Measurements from ENCODE around the gene SLC12A5.
A peak's percentile ranks its signal among the peaks of the same experiment; 100 is the strongest.
"Not testable (repeated sequence)": the region's sequence is repeated elsewhere in the genome, so short reads cannot be mapped to it uniquely, and the experiment has no call there.

SLC12A5 gene

DNA sequence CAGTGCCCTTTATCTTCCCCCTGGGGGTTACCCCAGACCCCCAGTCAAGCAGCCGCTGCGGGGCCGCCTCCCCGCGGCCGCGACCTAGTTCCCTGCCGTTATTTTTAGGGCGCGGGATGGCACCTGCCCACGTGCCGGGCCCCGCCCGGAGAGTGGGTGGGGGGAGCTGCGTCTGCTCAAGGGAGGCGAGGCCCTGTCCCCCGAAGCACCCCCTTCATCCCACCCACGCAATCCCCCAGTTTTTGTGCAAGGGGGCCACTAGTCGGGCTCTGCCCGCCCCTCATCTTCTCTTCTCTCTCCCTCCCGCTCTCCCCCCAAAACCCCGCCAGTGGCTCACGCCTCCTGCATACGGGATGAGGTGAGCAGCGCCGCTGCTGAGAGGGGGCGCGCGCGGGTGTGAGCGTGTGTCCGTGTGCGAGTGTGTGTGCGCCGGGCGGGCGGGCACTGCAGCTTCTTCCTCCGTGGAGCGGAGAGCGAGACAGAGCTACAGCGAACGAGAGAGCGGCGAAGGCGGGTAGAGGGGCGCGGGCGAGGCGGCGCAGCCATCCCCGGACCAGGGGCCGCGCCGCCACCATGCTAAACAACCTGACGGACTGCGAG, at the start of gene SLC12A5:
TSS of gene SLC12A5 (plus strand) at position 444 of the 600 bp plus-strand sequence. CDS start at position 574, 130 bp downstream.
- no peak for DNase-seq

GRCh38 chr20:45981261-45981660, 47.8 kb upstream of the SLC12A5 start:
- no peak for DNase-seq

DNA sequence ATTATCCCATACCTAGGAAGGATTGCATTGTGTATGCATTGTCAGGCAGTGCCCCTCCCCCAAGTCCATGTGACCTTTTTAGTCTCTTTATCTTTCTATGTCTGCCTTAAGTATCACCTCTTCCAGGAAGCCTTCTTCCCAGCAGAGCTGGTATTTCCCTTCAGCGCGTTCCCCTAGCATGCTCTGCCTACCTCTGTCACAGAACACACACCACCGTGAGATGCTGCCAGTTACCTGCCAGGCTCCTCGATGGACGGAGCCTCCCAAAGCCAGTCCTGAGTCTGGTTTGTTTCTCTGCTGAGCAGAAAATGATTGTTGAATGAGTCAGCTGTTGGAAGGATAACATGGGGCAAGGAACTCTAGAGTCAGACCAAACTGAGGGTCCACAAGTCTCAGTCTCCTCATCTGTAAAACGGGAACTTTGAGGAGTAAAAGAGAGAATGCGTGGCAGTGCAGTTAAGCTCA, 45.7 kb upstream of the SLC12A5 start:
- DNase-seq = no peak

DNA sequence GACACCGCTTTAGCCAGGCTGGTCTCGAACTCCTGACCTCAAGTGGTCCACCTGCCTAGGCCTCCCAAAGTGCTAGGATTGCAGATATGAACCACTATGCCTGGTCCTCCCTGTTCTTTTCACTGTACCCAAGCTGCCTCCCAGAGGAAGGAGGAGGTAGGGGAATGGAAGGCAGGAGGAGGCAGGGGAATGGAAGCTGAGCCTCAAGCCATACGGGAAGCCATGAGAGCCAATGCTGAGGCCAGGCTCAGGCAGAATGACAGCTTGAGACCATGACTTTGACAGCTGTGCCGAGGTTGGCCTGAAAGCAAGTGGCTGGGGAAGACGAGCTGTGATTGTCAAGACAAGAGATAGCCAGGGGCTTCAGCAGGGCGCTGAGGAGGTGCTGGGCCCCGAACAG, 43.4 kb upstream of the SLC12A5 start:
- DNase-seq = no peak

- DNase-seq = peak; percentile 84
Observed at GRCh38 chr20:45987108-45987780, 41.8 kb upstream of the SLC12A5 start.

DNA sequence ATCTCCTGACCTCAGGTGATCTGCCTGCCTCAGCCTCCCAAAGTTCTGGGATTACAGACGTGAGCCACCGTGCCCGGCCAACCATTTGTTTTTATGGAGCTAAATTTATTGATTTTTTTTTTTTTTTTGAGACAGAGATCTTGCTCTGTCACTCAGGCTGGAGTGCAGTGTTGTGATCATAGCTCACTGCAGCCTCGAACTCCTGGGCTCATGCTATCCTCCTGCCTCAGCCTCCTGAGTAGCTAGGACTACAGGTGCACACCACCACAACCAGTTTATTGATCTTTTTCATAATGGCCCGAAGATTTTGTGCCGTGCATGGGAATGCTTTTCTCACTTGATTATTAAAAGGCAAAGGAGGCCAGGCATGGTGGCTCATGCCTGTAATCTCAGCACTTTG, 40.2 kb upstream of the SLC12A5 start:
- DNase-seq = not testable (repeated sequence)

DNA sequence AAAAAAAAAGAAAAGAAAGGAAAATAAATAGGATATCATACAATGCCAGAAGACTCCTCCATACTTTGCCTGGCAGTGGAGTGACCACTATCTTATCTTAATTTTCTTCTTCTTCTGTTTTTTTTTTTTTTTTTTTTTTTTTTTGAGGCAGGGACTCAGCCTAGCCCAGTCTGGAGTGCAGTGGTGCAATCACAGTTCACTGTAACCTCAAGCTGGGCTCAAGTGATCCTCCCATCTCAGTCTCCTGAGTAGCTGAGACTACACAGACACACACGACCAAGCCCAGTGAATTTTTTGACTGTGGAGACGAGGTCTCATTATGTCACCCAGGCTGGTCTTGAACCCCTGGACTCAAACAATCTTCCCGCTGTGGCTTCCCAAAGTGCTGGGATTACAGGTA, 37.4 kb upstream of the SLC12A5 start:
- no peak for DNase-seq

DNA sequence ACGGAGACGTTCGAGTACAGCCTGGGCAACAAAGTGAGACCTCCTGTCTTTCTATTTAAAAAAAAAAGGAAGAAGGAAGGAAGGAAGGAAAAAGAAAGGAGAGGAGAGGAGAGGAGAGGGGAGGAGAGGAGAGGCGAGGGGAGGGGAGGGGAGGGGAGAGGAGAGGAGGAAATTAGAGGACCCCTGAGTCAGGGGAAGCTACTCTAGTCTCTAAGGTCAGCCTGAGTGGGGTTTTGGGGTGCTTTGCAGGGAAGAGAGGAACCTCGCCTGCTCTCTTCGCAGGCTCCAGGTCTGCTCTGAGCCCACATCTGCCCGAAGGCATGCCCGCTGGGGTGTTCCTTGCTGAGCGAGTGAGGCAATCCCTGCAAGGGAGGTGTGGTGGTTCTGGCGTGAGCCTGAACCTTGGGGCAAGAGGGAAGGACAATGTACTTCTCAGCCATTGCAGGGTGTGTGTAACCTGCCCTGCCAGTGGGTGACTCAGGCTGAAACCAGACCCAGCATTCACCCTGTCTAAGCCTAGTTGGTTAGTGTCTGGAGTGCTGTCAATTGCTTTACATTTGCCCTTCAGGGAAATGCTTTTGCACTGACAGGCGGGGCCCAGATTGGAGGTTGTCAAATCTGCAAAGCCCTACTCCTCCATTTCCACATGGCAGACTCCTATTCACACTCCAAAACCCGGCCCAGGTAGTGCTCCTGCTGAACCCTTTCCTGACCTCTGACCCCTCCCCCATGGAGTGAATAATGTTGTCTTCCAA, 35.6 kb upstream of the SLC12A5 start:
- DNase-seq = no peak

DNA sequence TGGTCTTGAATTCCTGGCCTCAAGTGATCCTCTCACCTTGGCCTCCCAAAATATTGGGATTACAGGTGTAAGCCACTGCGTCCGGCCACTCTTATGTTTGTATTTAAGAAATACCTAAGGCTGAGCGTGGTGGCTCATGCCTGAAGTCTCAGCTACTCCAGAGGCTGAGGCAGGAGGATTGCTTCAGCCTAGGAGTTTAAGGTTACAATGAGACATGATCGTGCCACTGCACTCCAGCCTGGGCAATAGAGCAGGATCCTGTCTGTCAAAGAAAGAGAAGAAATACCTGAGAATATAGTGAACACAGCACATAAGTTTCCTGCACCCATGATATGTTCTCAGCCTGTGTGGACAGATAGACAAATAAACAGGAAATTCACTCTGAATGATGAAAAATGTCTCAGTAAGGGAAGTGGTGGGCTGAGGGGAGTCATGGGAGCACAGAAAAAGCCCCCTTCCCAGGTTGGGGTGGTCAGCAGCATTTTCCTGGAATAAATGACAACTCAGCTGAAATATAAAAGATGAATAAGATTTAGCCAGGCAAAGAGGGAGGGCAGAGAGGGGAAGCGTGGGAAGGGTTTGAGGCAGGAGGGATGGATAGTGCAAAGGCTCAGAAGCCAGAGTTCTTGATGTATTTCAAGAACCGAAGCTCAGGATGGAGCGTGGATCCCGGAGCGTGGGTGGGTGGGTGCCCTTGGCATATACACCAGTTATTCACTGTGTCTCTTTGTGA, 34.1 kb upstream of the SLC12A5 start:
- no peak for DNase-seq

GRCh38 chr20:45995495-45996097, 33.4 kb upstream of the SLC12A5 start:
- DNase-seq = not testable (repeated sequence)

GRCh38 chr20:45997187-45997586, 31.8 kb upstream of the SLC12A5 start:
- DNase-seq = no peak

DNA sequence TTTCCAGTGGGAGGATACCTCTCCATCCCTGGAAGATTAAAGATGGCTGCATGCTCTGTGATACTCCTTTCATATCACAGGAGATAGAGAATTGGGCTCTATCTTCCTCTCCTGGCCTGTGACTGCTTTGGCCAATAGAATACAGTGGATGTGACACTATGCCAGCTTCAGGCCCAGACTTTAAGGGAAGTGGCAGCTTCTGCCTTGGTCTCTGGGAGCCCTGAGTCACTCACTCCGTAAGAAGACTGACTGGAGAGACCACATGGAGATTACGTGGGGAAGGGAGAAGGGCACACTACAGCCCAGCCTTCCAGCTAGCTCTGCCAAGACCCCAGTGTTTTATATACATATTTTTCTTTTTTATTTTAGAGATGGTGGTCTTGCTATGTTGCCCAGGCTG, 30.7 kb upstream of the SLC12A5 start:
- no peak for DNase-seq

DNA sequence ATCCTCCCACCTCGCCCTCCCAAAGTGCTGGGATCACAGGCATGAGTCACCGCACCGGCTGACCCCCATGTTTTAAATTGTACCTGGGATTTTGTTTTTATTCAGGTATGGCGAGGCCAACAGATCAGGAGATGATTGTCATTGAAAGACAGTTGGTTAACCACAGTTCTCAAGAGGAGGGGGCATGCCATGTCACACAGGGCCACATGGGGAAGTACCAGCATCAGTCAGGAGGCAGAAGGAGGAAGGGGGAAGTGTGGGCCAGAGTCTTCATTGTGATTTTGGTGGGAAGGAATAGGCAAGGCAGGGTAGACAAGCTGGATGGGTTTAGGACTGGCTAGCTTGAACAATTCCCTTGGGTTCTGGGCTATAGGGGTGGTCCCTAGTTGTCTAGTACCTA, 30.3 kb upstream of the SLC12A5 start:
- DNase-seq = peak; percentile 43

GRCh38 chr20:45999557-46000261, 29.3 kb upstream of the SLC12A5 start:
- no peak for DNase-seq

DNA sequence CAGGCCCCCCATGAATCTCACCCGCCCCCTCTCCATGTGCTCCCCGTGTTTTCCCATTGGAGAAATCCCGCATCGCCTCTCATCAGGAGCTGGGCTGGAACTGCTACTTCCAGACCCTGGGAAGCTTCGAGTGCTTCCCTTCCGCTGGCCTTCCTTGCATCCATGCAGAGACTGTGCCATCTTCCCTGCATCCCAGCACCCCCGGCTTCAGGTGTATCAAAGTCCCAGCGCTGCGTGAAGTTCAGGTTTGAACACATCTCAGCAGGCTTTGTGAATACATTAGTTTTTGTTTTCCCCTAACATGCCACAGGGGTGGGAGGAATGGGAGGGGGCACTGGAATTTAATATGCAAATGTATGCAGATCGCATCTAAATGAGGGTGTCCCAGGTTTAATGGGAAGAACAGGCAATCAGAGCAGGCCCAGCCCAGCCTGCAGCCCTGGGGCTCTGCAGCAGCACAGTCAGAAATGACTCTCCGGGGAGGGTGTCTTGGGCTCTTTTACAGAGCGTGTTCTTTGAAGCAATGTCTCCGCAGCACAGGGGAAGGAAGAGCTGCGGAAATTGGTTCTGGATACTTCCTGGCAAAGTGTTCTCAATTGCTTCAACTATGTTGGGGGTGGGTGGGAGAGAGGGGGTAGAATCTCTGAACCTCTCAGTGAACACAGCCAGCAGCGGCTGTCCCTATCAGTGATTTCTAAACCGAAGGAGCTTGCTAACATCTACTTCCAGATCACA, 28.6 kb upstream of the SLC12A5 start:
- no peak for DNase-seq

DNA sequence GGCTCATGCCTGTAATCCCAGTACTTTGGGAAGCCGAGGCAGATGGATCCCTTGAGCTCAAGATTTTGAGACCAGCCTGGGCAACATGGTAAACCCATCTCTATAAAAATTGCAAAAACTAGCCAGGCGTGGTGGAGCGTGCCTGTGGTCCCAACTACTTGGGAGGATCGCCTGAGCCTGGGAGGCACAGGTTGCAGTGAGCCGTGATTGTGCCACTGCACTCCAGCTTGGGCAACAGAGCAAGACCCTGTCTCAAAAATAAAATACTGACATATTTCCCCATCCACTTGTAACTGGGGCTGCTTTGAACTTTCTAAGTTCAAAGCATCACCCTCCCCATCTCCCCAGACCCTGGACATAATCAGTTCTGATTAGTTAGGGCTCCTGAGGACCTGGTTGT, 27.5 kb upstream of the SLC12A5 start:
- no peak for DNase-seq

DNA sequence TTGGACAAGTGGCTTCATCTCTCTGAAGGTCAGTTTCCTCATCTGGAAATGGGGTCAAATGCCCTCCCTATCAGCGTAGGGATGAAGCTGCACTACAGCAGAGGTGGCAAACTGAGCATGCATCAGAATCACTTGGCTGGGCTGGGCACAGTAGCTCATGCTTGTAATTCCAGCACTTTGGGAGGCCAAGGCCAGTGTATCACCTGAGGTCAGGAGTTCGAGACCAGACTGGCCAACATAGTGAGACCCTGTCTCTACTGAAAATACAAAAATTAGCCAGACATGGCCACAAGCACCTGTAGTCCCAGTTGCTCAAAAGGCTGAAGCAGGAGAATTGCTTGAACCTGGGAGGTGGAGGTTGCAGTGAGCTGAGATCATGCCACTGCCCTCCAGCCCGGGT, 27.0 kb upstream of the SLC12A5 start:
- no peak for DNase-seq

DNA sequence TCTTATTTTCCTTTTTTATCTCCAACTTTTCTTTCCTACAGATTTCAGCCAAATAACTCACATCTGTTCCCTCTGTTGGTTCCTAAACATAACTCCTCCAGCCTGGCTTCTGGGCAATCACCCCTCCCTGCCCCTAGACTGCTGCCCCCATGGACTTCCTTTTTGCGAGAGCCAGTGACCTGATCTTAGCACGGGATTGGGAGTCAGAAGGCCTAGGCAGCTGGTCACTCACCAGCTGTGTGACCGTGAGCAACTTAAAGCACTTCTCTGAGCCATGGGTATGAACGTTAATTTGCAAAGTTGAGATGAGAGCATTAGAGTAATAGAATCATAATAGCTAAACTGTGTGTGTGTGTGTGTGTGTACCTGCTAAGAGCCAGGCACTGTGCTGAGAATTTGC, 24.8 kb upstream of the SLC12A5 start:
- no peak for DNase-seq

DNA sequence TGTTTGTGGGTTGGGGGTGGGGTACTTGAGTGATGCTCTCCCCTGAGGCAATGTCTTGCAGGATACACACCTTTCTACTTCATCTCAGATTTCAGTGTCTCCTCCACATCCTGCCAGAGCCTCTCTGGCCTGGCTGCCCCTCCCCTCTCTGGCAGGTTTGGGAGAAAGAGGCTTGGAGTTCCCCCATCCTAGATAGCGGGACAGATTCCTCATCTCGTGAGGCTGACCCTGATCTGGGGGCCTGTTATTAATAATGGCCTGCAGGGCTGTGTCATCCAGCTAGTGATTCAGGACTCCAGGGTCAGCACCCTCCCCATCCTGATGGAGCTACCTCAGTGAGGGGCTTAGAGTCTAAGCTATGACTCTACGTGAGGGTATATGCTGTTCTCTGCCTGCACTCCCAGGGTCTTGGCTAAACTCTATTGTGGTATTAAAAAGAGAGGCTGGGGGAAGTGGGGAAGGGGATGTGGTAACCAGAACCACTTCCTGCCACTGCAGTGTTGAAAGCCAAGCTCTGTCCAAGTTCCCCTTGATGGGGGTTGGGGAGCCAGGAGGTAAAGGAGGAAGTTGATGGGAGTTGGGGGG, 24.0 kb upstream of the SLC12A5 start:
- DNase-seq = peak; percentile 63

- DNase-seq = no peak
Observed at GRCh38 chr20:46006022-46006705, 22.9 kb upstream of the SLC12A5 start.
